ENCODE data around the gene KRTAP12-1. TPM values are rescaled to one million over a fixed set of nuclear protein-coding genes. Genes with fewer than 3 reads are reported as not detected.
"Not testable (repeated sequence)": the region's sequence is repeated elsewhere in the genome, so short reads cannot be mapped to it uniquely, and the experiment has no call there.

The KRTAP12-1 gene
- total and polyA plus RNA-seq, 2 experiments from 2014 or later: not detected

DNA sequence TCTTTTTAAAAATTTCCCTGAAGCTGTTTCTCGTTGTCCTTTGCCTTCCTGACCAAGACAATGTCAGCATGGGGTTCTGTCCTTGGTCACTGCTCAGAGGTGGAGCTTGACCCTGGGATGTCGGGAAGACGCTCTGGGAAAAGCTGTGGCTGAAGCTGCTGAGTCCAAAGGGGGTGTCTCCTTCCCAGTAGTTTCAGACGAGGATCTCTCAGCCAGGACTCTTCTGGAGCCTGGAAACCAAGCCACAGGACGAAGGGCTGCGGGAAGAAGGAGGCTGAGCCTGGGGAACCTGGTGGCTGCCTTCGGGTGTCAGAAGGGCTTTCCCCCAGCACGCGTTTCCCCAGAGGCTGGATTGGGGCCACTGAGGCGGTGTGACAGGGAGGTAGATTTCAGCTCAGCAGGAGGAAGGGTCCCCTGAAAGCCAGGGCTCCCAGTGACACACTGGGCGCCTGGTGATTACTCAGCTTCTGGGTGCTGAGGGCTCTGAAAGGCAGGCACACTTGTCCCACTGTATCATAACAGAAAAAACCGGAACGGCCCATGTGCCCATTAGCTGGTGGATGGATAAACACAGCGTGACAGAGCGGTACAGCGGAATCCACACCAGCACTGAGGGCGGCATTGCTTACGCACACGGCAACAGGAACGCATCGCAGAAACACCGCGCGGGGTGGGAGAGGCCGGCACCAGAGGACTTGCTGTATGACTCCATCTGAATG is 5.0 kb upstream of the KRTAP12-1 start:
- in situ Hi-C loops (cut with MboI): no loop called here

DNA sequence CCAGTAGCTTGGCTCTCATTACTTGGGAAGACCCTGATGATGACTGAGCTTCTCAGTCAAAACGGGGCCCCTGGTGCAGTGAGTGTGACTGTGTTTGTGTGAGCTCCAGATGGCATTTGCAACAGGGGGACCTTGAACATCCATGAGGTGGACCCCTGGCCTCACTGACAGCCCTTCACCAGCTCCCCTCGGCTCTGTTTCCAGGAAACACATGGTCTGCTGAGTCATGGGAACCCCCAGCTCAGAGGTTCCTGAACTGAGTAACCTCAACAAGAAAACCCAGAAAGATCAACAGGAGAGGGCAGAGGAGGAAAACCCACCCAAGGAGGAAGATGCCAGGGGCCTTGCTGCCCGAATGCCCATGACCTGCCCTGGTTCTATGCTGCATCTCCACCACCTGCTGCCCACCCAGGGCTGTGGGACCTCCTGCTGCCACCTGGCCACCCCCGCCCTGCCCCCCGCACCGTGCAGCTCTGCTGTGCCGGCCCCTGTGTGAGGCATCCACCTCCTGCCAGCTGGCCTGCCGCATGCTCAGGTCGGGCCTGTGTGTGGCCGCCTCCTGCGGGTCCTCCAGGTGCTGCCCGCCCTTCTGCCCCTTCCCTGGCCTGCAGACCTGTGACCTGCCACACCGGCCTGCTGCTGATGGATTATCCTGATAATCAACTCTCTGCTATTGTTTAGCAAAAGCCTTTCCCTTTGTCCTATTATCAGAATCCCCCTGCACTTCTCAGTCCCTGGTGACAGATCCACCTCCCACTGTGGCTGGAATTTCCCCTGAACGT is 4.2 kb upstream of the KRTAP12-1 start:
- Histone ChIP-seq H3K9me3 (ENCODE audit: low read depth) (no peaks in the 10 kb centered on the region), H3F3A (ENCODE audit: insufficient read depth) (no peaks in the 10 kb centered on the region), H3K9me2 (ENCODE audit: insufficient read depth) (no peaks in the 10 kb centered on the region), H2AFZ (no peak overlapping the region), H3K9ac (no peak overlapping the region), H3K27ac (no peak overlapping the region), H3K4me1 (ENCODE audit: insufficient read depth) (no peaks in the 10 kb centered on the region), H3K4me3 (no peak overlapping the region), H3K36me3 (ENCODE audit: low read depth) (no peaks in the 10 kb centered on the region), H3K79me2 (ENCODE audit: insufficient read depth) (no peaks in the 10 kb centered on the region), H3K27me3 (replicated peaks; ENCODE audit: insufficient read depth) (peaks cover 33% of the 10 kb centered on the region), H3K4me2 (ENCODE audit: unreplicated experiment) (no peak overlapping the region), H4K20me1 (ENCODE audit: insufficient read depth) (no peaks in the 10 kb centered on the region)
- WGBS, 2 experiments (ENCODE audit: low coverage in 1 of 2, low lambda C conversion rate in 2 of 2, missing lambda C conversion rate in 2 of 2): 4 to 11% methylated on average over 11 to 14 of the region's 14 CpGs
- in situ Hi-C loops (cut with MboI): no loop called here
- TF ChIP-seq EZH2 (IDR thresholded peaks at IDR 0.05; ENCODE audit: insufficient read depth, poor library complexity, severe bottlenecking) (no peak), EZH2phosphoT487 (IDR thresholded peaks at IDR 0.05; ENCODE audit: insufficient read depth, low read depth) (no peak)
- DNase-seq: no peak

More for the DNA sequence above, 5.0 kb upstream of the KRTAP12-1 start:
- H3K36me3 ChIP-seq (ENCODE audit: low read depth): no peaks in the 10 kb centered on the region
- H3K27ac ChIP-seq: no peak overlapping the region
- no peaks in the 10 kb centered on the region for H3K4me1 ChIP-seq (ENCODE audit: insufficient read depth)
- H3K27me3 ChIP-seq (replicated peaks; ENCODE audit: insufficient read depth): peaks cover 33% of the 10 kb centered on the region
- H3K9me2 ChIP-seq (ENCODE audit: insufficient read depth): no peaks in the 10 kb centered on the region
- no peak overlapping the region for H3K9ac ChIP-seq
- TF ChIP-seq EZH2phosphoT487 (IDR thresholded peaks at IDR 0.05; ENCODE audit: insufficient read depth, low read depth): no peak
- no peak for TF ChIP-seq EZH2 (IDR thresholded peaks at IDR 0.05; ENCODE audit: insufficient read depth, poor library complexity, severe bottlenecking)
- no peak overlapping the region for H3K4me2 ChIP-seq (ENCODE audit: unreplicated experiment)
- no peaks in the 10 kb centered on the region for H3K9me3 ChIP-seq (ENCODE audit: low read depth)
- no peak overlapping the region for H3K4me3 ChIP-seq
- H2AFZ ChIP-seq: no peak overlapping the region
- no peaks in the 10 kb centered on the region for H4K20me1 ChIP-seq (ENCODE audit: insufficient read depth)
- DNase-seq: no peak
- H3K79me2 ChIP-seq (ENCODE audit: insufficient read depth): no peaks in the 10 kb centered on the region
- WGBS, 2 experiments (ENCODE audit: low coverage in 1 of 2, low lambda C conversion rate in 2 of 2, missing lambda C conversion rate in 2 of 2): 38 to 40% methylated on average over 25 of the region's 25 CpGs
- H3F3A ChIP-seq (ENCODE audit: insufficient read depth): no peaks in the 10 kb centered on the region

DNA sequence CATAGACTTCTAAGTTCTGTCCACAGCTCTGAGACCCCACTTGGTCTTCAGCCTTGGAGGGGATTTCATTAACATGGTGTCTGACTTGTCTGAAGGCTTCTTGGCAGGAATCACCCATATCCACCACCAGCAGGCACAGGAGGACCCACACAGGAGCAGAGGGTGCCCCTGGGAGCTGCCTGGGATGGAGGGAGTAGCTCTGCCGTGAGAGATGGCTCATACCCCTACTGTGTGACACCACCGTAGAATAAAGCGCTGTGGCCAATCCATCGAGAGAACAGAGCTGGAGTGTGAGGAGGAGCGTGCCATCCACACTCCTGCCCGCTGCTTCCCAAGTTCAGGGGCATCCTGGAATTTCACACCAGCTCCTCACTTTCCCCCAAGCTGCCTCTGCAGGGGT is 3.1 kb upstream of the KRTAP12-1 start:
- peaks cover 36% of the 10 kb centered on the region for H3K27me3 ChIP-seq (replicated peaks; ENCODE audit: insufficient read depth)
- H2AFZ ChIP-seq; in situ Hi-C loops (cut with MboI); H3K9ac ChIP-seq; H3K79me2 ChIP-seq (ENCODE audit: insufficient read depth); DNase-seq; H3K27ac ChIP-seq; H3K36me3 ChIP-seq (ENCODE audit: low read depth); H3K4me1 ChIP-seq (ENCODE audit: insufficient read depth); H3K9me3 ChIP-seq (ENCODE audit: low read depth); H3F3A ChIP-seq (ENCODE audit: insufficient read depth); H3K4me2 ChIP-seq (ENCODE audit: unreplicated experiment); H3K4me3 ChIP-seq; H3K9me2 ChIP-seq (ENCODE audit: insufficient read depth); H4K20me1 ChIP-seq (ENCODE audit: insufficient read depth): not testable (repeated sequence)
- 18 to 52% methylated on average over 3 to 6 of the region's 6 CpGs for WGBS, 2 experiments (ENCODE audit: low coverage in 1 of 2, low lambda C conversion rate in 2 of 2, missing lambda C conversion rate in 2 of 2)

DNA sequence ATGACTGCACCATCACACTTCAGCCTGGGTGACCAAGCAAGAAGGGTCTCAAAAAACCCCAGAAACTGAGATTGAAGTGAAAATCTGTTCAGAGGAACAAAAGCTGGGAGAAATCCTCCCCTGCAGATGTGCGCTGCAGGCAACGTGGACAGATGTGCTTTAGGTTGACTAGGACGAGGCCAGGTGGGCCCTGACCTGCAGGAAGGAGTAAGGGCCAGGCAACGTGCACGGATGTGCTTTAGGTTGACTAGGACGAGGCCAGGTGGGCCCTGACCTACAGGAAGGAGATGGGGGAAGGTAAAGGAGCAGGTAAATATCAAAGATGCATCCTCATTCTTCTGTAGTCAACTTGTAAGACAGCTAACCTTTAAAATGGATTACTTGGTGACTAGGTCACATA is 2.5 kb upstream of the KRTAP12-1 start:
- in situ Hi-C loops (cut with MboI): no loop called here
- no peaks in the 10 kb centered on the region for H3K36me3 ChIP-seq (ENCODE audit: low read depth)
- peaks cover 40% of the 10 kb centered on the region for H3K27me3 ChIP-seq (replicated peaks; ENCODE audit: insufficient read depth)
- no peak overlapping the region for H3K9ac ChIP-seq
- H3K9me3 ChIP-seq (ENCODE audit: low read depth): no peaks in the 10 kb centered on the region
- no peaks in the 10 kb centered on the region for H3K79me2 ChIP-seq (ENCODE audit: insufficient read depth)
- no peak overlapping the region for H3K4me2 ChIP-seq (ENCODE audit: unreplicated experiment)
- no peak overlapping the region for H3K27ac ChIP-seq
- H4K20me1 ChIP-seq (ENCODE audit: insufficient read depth): no peaks in the 10 kb centered on the region
- DNase-seq: no peak
- H3K4me3 ChIP-seq: no peak overlapping the region
- WGBS, 2 experiments (ENCODE audit: low coverage in 1 of 2, low lambda C conversion rate in 2 of 2, missing lambda C conversion rate in 2 of 2): 30 to 38% methylated on average over 6 of the region's 6 CpGs
- no peaks in the 10 kb centered on the region for H3K4me1 ChIP-seq (ENCODE audit: insufficient read depth)
- TF ChIP-seq EZH2 (IDR thresholded peaks at IDR 0.05; ENCODE audit: insufficient read depth, poor library complexity, severe bottlenecking) (no peak), EZH2phosphoT487 (IDR thresholded peaks at IDR 0.05; ENCODE audit: insufficient read depth, low read depth) (no peak)
- no peak overlapping the region for H2AFZ ChIP-seq
- no peaks in the 10 kb centered on the region for H3F3A ChIP-seq (ENCODE audit: insufficient read depth)
- no peaks in the 10 kb centered on the region for H3K9me2 ChIP-seq (ENCODE audit: insufficient read depth)
